Measurements from ENCODE around the gene PFDN6. TPM values are rescaled to one million over a fixed set of nuclear protein-coding genes. Genes with fewer than 3 reads are reported as not detected.

PFDN6 gene
- total and polyA plus RNA-seq, 9 of the 15 experiments (the other 6 are each of a cell fraction or from before 2014, with no cell fraction given), result 6.8 to 475 (median 216) TPM

DNA sequence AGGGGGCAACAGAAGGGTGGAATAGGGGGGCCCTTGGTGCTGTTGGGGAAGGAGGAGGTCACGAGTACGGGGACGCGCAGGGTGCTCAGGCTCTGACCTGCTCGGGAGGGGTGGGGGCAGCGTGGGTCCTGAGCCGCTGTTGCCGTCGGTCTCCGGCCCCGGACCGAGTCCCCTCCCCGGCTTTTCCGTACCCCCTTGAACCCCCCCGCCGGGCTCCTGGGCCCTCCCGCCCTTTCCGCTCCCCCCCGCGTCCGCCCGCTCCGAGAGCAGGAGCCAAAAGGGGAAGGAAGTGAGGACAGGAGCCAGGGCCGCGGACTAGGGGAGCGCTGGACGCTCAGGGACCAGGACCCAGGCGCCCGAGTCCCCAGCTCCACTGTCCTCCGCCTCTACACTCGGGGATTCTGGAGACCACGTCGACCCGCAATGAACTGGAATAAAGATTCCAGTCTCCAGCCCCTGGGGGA lies 9.4 kb downstream of the PFDN6 start, which contains the start of gene RGL2 (continued):
- TF ChIP-seq, protein P1, sequence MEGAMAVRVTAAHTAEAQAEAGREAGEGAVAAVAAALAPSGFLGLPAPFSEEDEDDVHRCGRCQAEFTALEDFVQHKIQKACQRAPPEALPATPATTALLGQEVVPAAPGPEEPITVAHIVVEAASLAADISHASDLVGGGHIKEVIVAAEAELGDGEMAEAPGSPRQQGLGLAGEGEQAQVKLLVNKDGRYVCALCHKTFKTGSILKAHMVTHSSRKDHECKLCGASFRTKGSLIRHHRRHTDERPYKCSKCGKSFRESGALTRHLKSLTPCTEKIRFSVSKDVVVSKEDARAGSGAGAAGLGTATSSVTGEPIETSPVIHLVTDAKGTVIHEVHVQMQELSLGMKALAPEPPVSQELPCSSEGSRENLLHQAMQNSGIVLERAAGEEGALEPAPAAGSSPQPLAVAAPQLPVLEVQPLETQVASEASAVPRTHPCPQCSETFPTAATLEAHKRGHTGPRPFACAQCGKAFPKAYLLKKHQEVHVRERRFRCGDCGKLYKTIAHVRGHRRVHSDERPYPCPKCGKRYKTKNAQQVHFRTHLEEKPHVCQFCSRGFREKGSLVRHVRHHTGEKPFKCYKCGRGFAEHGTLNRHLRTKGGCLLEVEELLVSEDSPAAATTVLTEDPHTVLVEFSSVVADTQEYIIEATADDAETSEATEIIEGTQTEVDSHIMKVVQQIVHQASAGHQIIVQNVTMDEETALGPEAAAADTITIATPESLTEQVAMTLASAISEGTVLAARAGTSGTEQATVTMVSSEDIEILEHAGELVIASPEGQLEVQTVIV (CRISPR knock-in tag; IDR thresholded peaks at IDR 0.05; ENCODE audit: borderline replicate concordance), result peak; percentile 37; the same call in 1 of the 2 replicates
- TF ChIP-seq, protein P2, sequence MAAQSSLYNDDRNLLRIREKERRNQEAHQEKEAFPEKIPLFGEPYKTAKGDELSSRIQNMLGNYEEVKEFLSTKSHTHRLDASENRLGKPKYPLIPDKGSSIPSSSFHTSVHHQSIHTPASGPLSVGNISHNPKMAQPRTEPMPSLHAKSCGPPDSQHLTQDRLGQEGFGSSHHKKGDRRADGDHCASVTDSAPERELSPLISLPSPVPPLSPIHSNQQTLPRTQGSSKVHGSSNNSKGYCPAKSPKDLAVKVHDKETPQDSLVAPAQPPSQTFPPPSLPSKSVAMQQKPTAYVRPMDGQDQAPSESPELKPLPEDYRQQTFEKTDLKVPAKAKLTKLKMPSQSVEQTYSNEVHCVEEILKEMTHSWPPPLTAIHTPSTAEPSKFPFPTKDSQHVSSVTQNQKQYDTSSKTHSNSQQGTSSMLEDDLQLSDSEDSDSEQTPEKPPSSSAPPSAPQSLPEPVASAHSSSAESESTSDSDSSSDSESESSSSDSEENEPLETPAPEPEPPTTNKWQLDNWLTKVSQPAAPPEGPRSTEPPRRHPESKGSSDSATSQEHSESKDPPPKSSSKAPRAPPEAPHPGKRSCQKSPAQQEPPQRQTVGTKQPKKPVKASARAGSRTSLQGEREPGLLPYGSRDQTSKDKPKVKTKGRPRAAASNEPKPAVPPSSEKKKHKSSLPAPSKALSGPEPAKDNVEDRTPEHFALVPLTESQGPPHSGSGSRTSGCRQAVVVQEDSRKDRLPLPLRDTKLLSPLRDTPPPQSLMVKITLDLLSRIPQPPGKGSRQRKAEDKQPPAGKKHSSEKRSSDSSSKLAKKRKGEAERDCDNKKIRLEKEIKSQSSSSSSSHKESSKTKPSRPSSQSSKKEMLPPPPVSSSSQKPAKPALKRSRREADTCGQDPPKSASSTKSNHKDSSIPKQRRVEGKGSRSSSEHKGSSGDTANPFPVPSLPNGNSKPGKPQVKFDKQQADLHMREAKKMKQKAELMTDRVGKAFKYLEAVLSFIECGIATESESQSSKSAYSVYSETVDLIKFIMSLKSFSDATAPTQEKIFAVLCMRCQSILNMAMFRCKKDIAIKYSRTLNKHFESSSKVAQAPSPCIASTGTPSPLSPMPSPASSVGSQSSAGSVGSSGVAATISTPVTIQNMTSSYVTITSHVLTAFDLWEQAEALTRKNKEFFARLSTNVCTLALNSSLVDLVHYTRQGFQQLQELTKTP (IDR thresholded peaks at IDR 0.05; ENCODE audit: low read depth in 1 of 2, partially characterized antibody in 2 of 2), result no peak
- no peak for TF ChIP-seq ZNF57 (CRISPR knock-in tag; IDR thresholded peaks at IDR 0.05)
- TF ChIP-seq, protein P3, sequence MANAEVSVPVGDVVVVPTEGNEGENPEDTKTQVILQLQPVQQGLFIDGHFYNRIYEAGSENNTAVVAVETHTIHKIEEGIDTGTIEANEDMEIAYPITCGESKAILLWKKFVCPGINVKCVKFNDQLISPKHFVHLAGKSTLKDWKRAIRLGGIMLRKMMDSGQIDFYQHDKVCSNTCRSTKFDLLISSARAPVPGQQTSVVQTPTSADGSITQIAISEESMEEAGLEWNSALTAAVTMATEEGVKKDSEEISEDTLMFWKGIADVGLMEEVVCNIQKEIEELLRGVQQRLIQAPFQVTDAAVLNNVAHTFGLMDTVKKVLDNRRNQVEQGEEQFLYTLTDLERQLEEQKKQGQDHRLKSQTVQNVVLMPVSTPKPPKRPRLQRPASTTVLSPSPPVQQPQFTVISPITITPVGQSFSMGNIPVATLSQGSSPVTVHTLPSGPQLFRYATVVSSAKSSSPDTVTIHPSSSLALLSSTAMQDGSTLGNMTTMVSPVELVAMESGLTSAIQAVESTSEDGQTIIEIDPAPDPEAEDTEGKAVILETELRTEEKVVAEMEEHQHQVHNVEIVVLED (CRISPR knock-in tag; IDR thresholded peaks at IDR 0.05), result 0 out of 2 replicates have a peak, but pooled peaks have one; percentile 37
- no peak for TF ChIP-seq PRPF4 (IDR thresholded peaks at IDR 0.05; ENCODE audit: insufficient read depth, low read depth, low read length, poor library complexity, severe bottlenecking)
- no peak for TF ChIP-seq CSDE1 (IDR thresholded peaks at IDR 0.05)
- no peak for TF ChIP-seq NFIX (CRISPR knock-in tag; IDR thresholded peaks at IDR 0.05; ENCODE audit: low read depth)
- TF ChIP-seq, protein P4, sequence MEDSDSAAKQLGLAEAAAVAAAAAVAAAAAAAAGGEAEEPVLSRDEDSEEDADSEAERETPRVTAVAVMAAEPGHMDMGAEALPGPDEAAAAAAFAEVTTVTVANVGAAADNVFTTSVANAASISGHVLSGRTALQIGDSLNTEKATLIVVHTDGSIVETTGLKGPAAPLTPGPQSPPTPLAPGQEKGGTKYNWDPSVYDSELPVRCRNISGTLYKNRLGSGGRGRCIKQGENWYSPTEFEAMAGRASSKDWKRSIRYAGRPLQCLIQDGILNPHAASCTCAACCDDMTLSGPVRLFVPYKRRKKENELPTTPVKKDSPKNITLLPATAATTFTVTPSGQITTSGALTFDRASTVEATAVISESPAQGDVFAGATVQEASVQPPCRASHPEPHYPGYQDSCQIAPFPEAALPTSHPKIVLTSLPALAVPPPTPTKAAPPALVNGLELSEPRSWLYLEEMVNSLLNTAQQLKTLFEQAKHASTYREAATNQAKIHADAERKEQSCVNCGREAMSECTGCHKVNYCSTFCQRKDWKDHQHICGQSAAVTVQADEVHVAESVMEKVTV (CRISPR knock-in tag; IDR thresholded peaks at IDR 0.05), result 0 out of 2 replicates have a peak, but pooled peaks have one; percentile 15
- no peak for TF ChIP-seq ESRRB (CRISPR knock-in tag; IDR thresholded peaks at IDR 0.05; ENCODE audit: borderline replicate concordance)
- TF ChIP-seq, protein P5, sequence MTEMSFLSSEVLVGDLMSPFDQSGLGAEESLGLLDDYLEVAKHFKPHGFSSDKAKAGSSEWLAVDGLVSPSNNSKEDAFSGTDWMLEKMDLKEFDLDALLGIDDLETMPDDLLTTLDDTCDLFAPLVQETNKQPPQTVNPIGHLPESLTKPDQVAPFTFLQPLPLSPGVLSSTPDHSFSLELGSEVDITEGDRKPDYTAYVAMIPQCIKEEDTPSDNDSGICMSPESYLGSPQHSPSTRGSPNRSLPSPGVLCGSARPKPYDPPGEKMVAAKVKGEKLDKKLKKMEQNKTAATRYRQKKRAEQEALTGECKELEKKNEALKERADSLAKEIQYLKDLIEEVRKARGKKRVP (CRISPR knock-in tag; IDR thresholded peaks at IDR 0.05), result peak; percentile 51; the same call in 1 of the 2 replicates
- no peak for TF ChIP-seq ZNF431 (CRISPR knock-in tag; IDR thresholded peaks at IDR 0.05)
- TF ChIP-seq, protein P6, sequence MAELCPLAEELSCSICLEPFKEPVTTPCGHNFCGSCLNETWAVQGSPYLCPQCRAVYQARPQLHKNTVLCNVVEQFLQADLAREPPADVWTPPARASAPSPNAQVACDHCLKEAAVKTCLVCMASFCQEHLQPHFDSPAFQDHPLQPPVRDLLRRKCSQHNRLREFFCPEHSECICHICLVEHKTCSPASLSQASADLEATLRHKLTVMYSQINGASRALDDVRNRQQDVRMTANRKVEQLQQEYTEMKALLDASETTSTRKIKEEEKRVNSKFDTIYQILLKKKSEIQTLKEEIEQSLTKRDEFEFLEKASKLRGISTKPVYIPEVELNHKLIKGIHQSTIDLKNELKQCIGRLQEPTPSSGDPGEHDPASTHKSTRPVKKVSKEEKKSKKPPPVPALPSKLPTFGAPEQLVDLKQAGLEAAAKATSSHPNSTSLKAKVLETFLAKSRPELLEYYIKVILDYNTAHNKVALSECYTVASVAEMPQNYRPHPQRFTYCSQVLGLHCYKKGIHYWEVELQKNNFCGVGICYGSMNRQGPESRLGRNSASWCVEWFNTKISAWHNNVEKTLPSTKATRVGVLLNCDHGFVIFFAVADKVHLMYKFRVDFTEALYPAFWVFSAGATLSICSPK (IDR thresholded peaks at IDR 0.05; ENCODE audit: borderline replicate concordance), result peak; percentile 70; the same call in 1 of the 2 replicates
- TF ChIP-seq, protein P7, sequence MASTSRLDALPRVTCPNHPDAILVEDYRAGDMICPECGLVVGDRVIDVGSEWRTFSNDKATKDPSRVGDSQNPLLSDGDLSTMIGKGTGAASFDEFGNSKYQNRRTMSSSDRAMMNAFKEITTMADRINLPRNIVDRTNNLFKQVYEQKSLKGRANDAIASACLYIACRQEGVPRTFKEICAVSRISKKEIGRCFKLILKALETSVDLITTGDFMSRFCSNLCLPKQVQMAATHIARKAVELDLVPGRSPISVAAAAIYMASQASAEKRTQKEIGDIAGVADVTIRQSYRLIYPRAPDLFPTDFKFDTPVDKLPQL (IDR thresholded peaks at IDR 0.05; ENCODE audit: extremely low read depth, insufficient read length), result no peak

All from K562 (cell line).